AG09319 (cell line): Measurements from ENCODE around the gene FMO3.

Experiments used
- DNase-seq: peaks from one replicate; pipeline ENCODE4 v3.0.0-alpha.2; 2010; ENCODE audit warnings: low read depth; ENCODE audit errors: extremely low read depth
- TF ChIP-seq, protein P1 (sequence below): IDR thresholded peaks from 2 replicates; pipeline ENCODE4 v1.5.1; 2011; ENCODE audit warnings: low read depth, mild to moderate bottlenecking, inconsistent platforms, low read length, moderate library complexity

Gene FMO3

DNA sequence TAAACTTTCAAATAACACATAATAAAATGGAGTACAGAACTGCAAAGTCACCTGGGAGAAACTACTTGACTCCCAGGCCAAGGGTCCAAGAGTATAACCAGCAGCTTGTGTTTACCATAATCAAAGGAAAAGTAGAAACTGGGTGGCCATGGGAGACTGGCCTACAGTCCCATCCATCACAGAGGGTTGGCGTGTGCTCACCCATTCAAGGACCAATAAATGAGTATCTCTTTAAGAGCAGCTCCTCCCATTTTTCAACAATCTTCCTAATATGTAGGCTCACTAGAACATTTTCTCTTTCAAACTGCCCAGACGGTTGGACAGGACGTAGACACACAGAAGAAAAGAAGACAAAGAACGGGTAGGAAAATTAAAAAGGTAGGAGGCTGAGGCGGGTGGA is at the start of gene FMO3:
TSS of gene FMO3 (plus strand) at position 302 of the 400 bp plus-strand sequence. CDS start 1,754 bp downstream, outside the sequence.
- no peak for DNase-seq
- TF ChIP-seq, protein P1, sequence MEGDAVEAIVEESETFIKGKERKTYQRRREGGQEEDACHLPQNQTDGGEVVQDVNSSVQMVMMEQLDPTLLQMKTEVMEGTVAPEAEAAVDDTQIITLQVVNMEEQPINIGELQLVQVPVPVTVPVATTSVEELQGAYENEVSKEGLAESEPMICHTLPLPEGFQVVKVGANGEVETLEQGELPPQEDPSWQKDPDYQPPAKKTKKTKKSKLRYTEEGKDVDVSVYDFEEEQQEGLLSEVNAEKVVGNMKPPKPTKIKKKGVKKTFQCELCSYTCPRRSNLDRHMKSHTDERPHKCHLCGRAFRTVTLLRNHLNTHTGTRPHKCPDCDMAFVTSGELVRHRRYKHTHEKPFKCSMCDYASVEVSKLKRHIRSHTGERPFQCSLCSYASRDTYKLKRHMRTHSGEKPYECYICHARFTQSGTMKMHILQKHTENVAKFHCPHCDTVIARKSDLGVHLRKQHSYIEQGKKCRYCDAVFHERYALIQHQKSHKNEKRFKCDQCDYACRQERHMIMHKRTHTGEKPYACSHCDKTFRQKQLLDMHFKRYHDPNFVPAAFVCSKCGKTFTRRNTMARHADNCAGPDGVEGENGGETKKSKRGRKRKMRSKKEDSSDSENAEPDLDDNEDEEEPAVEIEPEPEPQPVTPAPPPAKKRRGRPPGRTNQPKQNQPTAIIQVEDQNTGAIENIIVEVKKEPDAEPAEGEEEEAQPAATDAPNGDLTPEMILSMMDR: no peak

DNA sequence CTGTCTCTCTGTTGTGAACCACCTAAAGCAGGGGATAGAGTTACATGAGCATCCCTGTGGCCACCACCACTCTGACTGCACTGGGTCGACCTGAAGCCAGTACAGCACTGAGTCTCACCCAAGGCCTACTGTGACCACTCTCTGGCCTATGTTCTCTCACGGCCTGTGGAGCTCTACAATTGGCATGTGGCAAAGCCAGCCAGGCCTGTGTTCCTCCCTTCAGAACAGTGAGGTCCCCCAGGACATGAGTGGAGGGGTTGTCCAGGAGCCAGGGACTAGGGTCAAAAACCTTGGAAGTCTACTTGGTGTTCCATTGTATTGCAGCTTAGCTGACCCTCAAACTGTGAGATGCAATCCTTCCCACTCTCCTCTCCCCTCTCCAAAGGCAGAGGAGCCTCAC is 42.7 kb upstream of the FMO3 start:
- no peak for DNase-seq
- TF ChIP-seq, protein P1: no peak

DNA sequence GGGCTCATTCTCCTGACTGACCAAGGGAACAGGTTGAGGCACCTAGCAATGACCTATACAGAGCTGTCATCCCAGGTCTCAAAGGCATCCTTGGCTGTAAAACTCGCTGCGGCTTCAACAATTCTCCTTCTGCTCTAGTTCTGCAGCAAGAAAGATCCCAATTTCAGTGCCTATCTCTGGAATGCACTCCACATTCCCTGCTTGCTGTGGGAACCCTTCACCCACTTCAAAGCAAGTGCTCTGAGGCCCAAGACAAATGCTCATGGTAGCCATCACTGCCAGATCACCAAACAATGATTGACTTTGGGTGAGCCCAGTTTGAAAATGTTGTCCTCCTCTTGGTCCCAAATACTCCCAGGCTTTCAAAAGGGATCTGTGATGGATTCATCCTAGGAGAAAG is 37.7 kb upstream of the FMO3 start:
- TF ChIP-seq, protein P1: no peak
- no peak for DNase-seq

DNA sequence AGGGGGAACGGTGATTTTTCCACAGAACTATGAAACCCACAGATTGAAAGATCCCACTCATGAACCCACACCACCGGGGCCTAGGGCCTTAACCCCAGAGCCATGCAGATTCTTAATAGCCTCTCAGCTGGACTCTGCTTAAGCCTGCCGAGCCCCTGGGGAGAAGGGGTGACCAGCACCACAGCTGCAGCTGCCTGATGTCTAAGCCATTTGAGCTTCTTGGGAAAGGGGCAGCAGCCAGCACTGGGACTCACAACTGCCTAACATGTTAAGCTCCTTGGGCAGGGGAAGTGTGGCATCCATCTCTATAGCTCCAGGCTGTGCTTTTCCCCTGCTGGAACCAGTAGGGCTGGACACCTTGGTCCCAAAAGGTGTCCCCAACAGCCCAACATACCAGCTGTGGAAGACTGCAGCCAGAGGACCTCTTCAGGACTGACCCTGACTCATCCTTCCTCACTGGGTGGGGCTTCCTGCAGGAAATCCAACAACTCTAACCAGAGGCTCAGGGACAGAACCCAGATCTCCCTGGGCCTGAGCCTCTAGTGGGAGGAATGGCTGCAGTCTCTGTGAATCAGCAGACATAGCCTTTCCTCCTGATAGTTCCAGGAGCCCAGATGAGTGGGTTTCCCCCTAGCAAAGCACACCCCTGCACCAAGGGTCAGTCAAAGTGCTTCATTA is 34.6 kb upstream of the FMO3 start:
- TF ChIP-seq, protein P1: no peak
- DNase-seq: no peak

DNA sequence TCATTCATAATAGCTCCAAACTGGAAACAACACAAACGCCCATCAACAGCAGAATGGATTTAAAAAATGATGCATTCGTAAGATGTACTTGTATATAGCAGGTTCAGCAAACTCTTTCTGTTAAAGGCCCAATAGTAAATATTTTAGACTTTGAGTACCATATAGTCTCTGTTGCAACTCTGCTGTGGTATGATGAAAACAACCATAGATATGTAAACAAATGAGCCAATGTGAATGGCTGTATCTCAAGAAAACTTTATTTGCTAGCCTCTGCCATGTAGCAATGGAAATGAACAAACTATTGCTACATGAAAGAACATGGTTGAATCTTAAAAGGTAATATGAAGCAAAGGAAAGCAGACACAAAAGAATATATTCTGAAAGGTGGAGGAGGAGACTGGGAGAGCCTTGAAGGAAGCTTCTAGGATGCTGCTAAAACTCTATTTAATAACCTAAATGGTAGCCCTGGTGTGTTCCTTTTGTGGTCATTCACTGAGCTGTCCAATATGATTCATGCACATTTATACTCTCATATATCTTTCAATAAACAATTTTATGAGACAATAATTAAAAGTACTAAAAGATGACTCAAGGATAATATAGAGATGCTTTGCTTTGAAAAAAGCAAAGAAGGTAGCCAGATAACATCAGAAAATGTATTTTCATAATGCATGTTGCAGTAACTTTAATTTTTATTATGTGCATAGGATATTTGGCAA is 29.1 kb upstream of the FMO3 start:
- no peak for DNase-seq
- TF ChIP-seq, protein P1: no peak

DNA sequence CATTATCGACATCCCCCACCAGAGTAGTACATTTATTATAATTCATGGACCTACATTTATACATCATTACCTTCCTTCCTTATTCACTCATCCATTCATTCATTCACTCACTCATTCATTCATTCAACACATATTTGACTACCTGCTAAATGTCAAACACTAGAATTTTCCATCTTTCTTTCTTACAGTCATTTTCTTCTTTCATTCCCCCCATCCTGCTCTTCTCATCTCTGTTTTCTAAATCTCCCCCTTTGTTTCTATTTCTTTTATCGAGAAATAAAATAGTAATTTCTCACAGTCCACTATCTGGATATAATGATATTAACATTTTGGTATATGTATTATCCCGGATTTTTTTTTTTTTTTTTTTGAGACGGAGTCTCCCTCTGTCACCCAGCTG is 27.8 kb upstream of the FMO3 start:
- no peak for DNase-seq
- TF ChIP-seq, protein P1: no peak

DNA sequence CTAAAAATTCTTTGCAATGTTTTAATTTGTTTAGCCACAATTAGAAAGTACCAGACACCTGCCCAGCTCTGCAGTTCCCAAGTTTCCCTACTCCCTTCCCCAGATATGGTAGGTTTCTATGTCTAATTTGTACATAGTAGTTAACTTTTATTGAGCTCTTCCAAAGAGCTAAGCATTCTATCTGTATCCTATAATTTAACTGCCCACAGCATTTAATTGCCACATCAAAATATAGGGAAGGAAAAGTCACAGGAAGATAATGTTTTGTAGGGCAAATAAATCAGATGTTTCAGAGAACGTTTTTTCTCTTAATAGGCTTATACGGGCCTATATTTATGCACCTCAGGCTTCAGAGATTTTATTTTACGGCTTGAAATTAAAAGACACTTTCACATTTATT is 15.7 kb upstream of the FMO3 start:
- no peak for DNase-seq
- TF ChIP-seq, protein P1: no peak
